GM13976 (cell line): ENCODE measurements around the gene KATNB1.

Source experiments
- DNase-seq: peaks from one replicate; pipeline ENCODE4 v3.0.0; 2012; ENCODE audit warnings: low spot score
- in situ Hi-C: fragments of 300-500 bp; cut with MboI; formaldehyde crosslinking; loops from one replicate; pipeline ENCODE4 v1.12.0; 2022; ENCODE audit warnings: low sequenced_read_pairs, mixed read lengths, inconsistent platforms; ENCODE audit not compliant: unreplicated experiment
- TF ChIP-seq, protein P1 (sequence below): IDR thresholded peaks from 2 replicates; pipeline ENCODE4 v1.5.1; 2012; ENCODE audit warnings: borderline replicate concordance, mild to moderate bottlenecking; ENCODE audit not compliant: insufficient read depth; ENCODE audit errors: extremely low read depth, missing control alignments, control extremely low read depth

Gene KATNB1

GRCh38 chr16:57690782-57691471 lies 44.6 kb upstream of the KATNB1 start:
- no peak for DNase-seq
- in situ Hi-C loops: no loop called here
- TF ChIP-seq, protein P1, sequence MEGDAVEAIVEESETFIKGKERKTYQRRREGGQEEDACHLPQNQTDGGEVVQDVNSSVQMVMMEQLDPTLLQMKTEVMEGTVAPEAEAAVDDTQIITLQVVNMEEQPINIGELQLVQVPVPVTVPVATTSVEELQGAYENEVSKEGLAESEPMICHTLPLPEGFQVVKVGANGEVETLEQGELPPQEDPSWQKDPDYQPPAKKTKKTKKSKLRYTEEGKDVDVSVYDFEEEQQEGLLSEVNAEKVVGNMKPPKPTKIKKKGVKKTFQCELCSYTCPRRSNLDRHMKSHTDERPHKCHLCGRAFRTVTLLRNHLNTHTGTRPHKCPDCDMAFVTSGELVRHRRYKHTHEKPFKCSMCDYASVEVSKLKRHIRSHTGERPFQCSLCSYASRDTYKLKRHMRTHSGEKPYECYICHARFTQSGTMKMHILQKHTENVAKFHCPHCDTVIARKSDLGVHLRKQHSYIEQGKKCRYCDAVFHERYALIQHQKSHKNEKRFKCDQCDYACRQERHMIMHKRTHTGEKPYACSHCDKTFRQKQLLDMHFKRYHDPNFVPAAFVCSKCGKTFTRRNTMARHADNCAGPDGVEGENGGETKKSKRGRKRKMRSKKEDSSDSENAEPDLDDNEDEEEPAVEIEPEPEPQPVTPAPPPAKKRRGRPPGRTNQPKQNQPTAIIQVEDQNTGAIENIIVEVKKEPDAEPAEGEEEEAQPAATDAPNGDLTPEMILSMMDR: no peak

DNA sequence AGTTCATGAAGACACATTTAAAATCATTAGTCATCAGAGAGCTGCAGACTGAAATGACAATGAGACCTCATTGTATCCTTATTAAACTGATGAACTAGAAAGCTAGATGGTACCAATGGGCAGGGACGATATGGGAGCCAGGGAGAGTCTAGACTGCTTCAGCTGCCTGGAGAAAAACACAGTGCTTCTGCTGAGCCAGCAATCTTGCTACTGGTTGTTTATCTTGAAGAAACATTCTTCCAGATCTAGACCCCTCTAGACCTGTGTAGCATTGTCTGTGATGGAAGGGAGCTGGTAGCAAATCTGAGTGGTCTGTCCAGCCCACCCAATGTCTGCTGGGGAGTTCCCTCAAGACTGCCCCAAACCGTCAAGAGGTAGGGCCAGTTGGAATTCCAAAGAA lies 42.9 kb upstream of the KATNB1 start:
- in situ Hi-C loops: no loop called here
- no peak for DNase-seq
- TF ChIP-seq, protein P1: no peak

- TF ChIP-seq, protein P1: no peak
- in situ Hi-C loops: no loop called here
- no peak for DNase-seq
Measured at GRCh38 chr16:57693550-57693949, 42.0 kb upstream of the KATNB1 start.

- DNase-seq: no peak
- in situ Hi-C loops: no loop called here
- TF ChIP-seq, protein P1: no peak
Measured at GRCh38 chr16:57694231-57694724, 41.3 kb upstream of the KATNB1 start.

GRCh38 chr16:57694725-57695679 lies 40.6 kb upstream of the KATNB1 start, which contains the start of gene DRC7:
TSS of gene DRC7 (plus strand) at chr16:57694806. CDS start at chr16:57697950, 3,144 bp downstream.
- in situ Hi-C loops: no loop called here
- DNase-seq: peak; percentile 81
- TF ChIP-seq, protein P1: no peak

DNA sequence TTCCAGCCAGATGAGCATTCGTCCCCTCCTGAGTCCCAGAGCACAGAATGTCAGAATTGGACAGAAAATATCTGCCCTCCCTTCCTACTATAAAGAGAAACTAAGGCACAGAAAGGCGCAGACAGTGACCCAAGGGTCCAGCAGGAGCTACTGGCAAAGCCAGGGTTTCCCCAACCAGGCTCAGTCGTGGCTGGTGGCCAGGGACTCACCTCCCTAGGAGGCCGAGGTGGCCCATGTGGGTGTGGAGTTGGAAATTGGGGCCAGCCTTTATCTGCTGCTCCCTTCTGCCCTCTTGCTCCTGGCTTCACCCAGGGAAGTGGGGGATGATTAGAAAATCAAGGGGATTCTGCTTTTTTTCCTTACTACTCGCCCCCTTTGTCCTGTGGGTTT lies 39.9 kb upstream of the KATNB1 start:
- in situ Hi-C loops: no loop called here
- TF ChIP-seq, protein P1: no peak

More for the DNA sequence above, 39.9 kb upstream of the KATNB1 start:
- DNase-seq: no peak
